Endothelial cell of umbilical vein (primary cell): ENCODE results near the gene FOXL2. TPM values are rescaled to one million over a fixed set of nuclear protein-coding genes. Genes with fewer than 3 reads are reported as not detected.

Source experiments
- BruUV-seq: library from RNA; stranded (reverse); fragments of 400-500 nt; replicated peaks from 2 replicates; lab custom pipeline; 2021; lab: Mats Ljungman, UMichigan
- CTCF ChIA-PET: fragments of 300-600, 350-600 bp; sonication (Branson Sonifier 250); formaldehyde crosslinking; loops from one replicate; lab custom pipeline; 2021; ENCODE audit warnings: antibody characterized with exemption, inconsistent platforms; lab: Charles Lee
- POLR2A ChIA-PET: fragments of 300-600, 350-600 bp; sonication (Branson Sonifier 250); formaldehyde crosslinking; loops from one replicate; lab custom pipeline; 2021; ENCODE audit warnings: antibody characterized with exemption, inconsistent platforms; lab: Charles Lee
- DNase-seq: peaks from one replicate; pipeline ENCODE4 v3.0.0-alpha.2; 2011; ENCODE audit warnings: low read depth, low spot score
- FAIRE-seq: peaks from 2 replicates; lab custom pipeline; 2011; peaks lifted over from hg19 to GRCh38; lab: Jason Lieb, UNC
- H2AFZ ChIP-seq: 2 replicates; pipeline ENCODE4 v1.6.0; 2012; ENCODE audit warnings: low read depth, low read length, control low read depth, inconsistent platforms
- H3K27ac ChIP-seq: 2 replicates; pipeline ENCODE4 v1.5.1; 2011; ENCODE audit warnings: low read depth, mild to moderate bottlenecking, control low read depth, low read length, moderate library complexity; ENCODE audit not compliant: insufficient read depth
- H3K27me3 ChIP-seq, 2 experiments: 2 replicates each; pipeline versions ENCODE4 v1.6.0 to v1.6.1; 2011; ENCODE audit warnings: low read length in 2 of 2, mixed read lengths in 1 of 2; ENCODE audit not compliant: control insufficient read depth in 2 of 2, insufficient read depth in 2 of 2
- H3K36me3 ChIP-seq, 2 experiments: 2 replicates in 1 of 2; 3 replicates in 1 of 2; pipeline ENCODE4 v1.5.1; 2011; ENCODE audit warnings: low read length in 2 of 2, mild to moderate bottlenecking in 1 of 2, moderate library complexity in 1 of 2; ENCODE audit not compliant: control insufficient read depth in 2 of 2, insufficient read depth in 2 of 2; ENCODE audit errors: extremely low read depth in 1 of 2
- H3K4me1 ChIP-seq: 3 replicates; pipeline ENCODE4 v1.5.1; 2011; ENCODE audit warnings: mild to moderate bottlenecking, low read length; ENCODE audit not compliant: control insufficient read depth, insufficient read depth; ENCODE audit errors: extremely low read depth
- H3K4me2 ChIP-seq: 2 replicates; pipeline ENCODE4 v1.6.1; 2011; ENCODE audit warnings: low read length, control low read depth, mixed read lengths; ENCODE audit not compliant: insufficient read depth
- H3K4me3 ChIP-seq, 3 experiments: fragments of 200-600 bp in 1 of 3; sonication (generic), shearing (Covaris generic) in 1 of 3; replicated peaks in 1 of 3; 2 replicates each; pipeline ENCODE4 v1.5.1; 2011 to 2016; ENCODE audit warnings: control low read depth in 3 of 3, low read length in 3 of 3, mild to moderate bottlenecking in 2 of 3, inconsistent platforms in 1 of 3, low read depth in 1 of 3, moderate library complexity in 1 of 3; ENCODE audit not compliant: insufficient read depth in 1 of 3
- H3K79me2 ChIP-seq: 2 replicates; pipeline ENCODE4 v1.6.0; 2012; ENCODE audit warnings: low read length, inconsistent platforms; ENCODE audit not compliant: control insufficient read depth, insufficient read depth
- H3K9ac ChIP-seq: replicated peaks from 2 replicates; pipeline ENCODE3; 2011; ENCODE audit warnings: low read length, control low read depth; ENCODE audit not compliant: insufficient read depth; ENCODE audit errors: extremely low read depth
- H3K9me1 ChIP-seq: replicated peaks from 3 replicates; pipeline ENCODE4 v1.6.0; 2011; ENCODE audit warnings: mild to moderate bottlenecking, low read length; ENCODE audit not compliant: control insufficient read depth, insufficient read depth; ENCODE audit errors: extremely low read depth
- H3K9me3 ChIP-seq: replicated peaks from 2 replicates; pipeline ENCODE4 v1.5.1; 2012; ENCODE audit warnings: low read length, inconsistent platforms; ENCODE audit not compliant: control insufficient read depth, insufficient read depth
- H4K20me1 ChIP-seq: replicated peaks from 2 replicates; pipeline ENCODE3; 2011; ENCODE audit warnings: mild to moderate bottlenecking, low read length; ENCODE audit not compliant: control insufficient read depth, insufficient read depth; ENCODE audit errors: extremely low read depth
- CTCF ChIP-seq, 2 donors: IDR thresholded peaks; 1 replicate in 1 of 2; 2 replicates in 1 of 2; pipeline ENCODE4 v1.5.1; 2011; ENCODE audit warnings: low read length in 2 of 2, mild to moderate bottlenecking in 2 of 2, moderate library complexity in 2 of 2, control low read depth in 1 of 2, inconsistent platforms in 1 of 2, low read depth in 1 of 2; ENCODE audit not compliant: insufficient read depth in 1 of 2; ENCODE audit errors: extremely low read depth in 1 of 2
- EZH2 ChIP-seq: IDR thresholded peaks from 2 replicates; pipeline ENCODE4 v1.6.1; 2012; ENCODE audit warnings: borderline replicate concordance, low read depth, mild to moderate bottlenecking, moderate library complexity, low read length, inconsistent platforms; ENCODE audit not compliant: severe bottlenecking
- FOS ChIP-seq: IDR thresholded peaks from 2 replicates; pipeline ENCODE4 v1.6.1; 2011; ENCODE audit warnings: mild to moderate bottlenecking, low read length, moderate library complexity, borderline replicate concordance; ENCODE audit not compliant: insufficient read depth
- GATA2 ChIP-seq: IDR thresholded peaks from 2 replicates; pipeline ENCODE4 v1.7.0; 2011; ENCODE audit warnings: low read depth, mild to moderate bottlenecking, moderate library complexity, mixed read lengths, low read length; ENCODE audit not compliant: insufficient read length, insufficient read depth
- JUN ChIP-seq: IDR thresholded peaks from 2 replicates; pipeline ENCODE4 v1.6.1; 2011; ENCODE audit warnings: borderline replicate concordance, low read depth; ENCODE audit not compliant: insufficient read length, insufficient read depth
- MAX ChIP-seq: IDR thresholded peaks from 2 replicates; pipeline ENCODE4 v1.6.1; 2011; ENCODE audit not compliant: insufficient read depth, insufficient read length
- MYC ChIP-seq: IDR thresholded peaks from one replicate; pipeline ENCODE4 v1.6.1; 2011; ENCODE audit warnings: mild to moderate bottlenecking, low read depth, low read length
- POLR2A ChIP-seq: IDR thresholded peaks from 2 replicates; pipeline ENCODE4 v1.6.1; 2012; ENCODE audit warnings: low read depth, mild to moderate bottlenecking, control low read depth, low read length
- POLR2AphosphoS5 ChIP-seq: IDR thresholded peaks from 2 replicates; pipeline ENCODE4 v1.6.1; 2012; ENCODE audit warnings: low read depth, mild to moderate bottlenecking, control low read depth, low read length, moderate library complexity; ENCODE audit not compliant: insufficient read depth
- dilution Hi-C: fragments of 300-500 bp; cut with MboI; formaldehyde crosslinking; loops from one replicate; pipeline ENCODE4 v1.15.0; 2019; ENCODE audit warnings: low sequenced_read_pairs; ENCODE audit not compliant: extremely low pct_ligation_motif_present
- intact Hi-C: fragments of 100-400 bp; cut with micrococcal nuclease; formaldehyde crosslinking; loops from one replicate; pipeline ENCODE4 v1.10.0; 2022
- polyA plus RNA-seq, 4 experiments: library from polyadenylated mRNA; depleted of rRNA in 3 of 4; stranded (reverse) in 3 of 4; unstranded in 1 of 4; fragments of >200 nt; gene quantifications; 2 replicates each; pipeline versions ENCODE4 v1.2.1 to v1.2.3, GENCODE V29; 2011 to 2012; ENCODE audit warnings: missing spikeins in 1 of 4
- total RNA-seq: library from RNA; stranded (reverse); gene quantifications from 2 replicates; pipeline ENCODE4 v1.2.3, GENCODE V29; 2021

Gene FOXL2
- total and polyA plus RNA-seq, 2 donors (not counting 3 experiments of a cell fraction or from before 2014, with no cell fraction given): not detected

GRCh38 chr3:138899351-138899991 lies 47.5 kb downstream of the FOXL2 start:
- POLR2A ChIA-PET: no interaction called here

More at GRCh38 chr3:138899351-138899991, 47.5 kb downstream of the FOXL2 start:
- Histone ChIP-seq H3K9ac (no peak overlapping the region), H3K79me2 (no peaks in the 10 kb centered on the region), H3K27ac (no peak overlapping the region), H3K27me3 (no peaks in the 10 kb centered on the region), H3K36me3 (no peaks in the 10 kb centered on the region), H3K4me1 (no peaks in the 10 kb centered on the region), H4K20me1 (no peaks in the 10 kb centered on the region), H3K4me3 (no peak overlapping the region), H3K4me2 (no peak overlapping the region), H2AFZ (no peak overlapping the region), H3K9me1 (no peaks in the 10 kb centered on the region), H3K9me3 (no peaks in the 10 kb centered on the region)
- no peak for TF ChIP-seq EZH2
- no peak for TF ChIP-seq POLR2A
- no peak for TF ChIP-seq POLR2AphosphoS5
- no peak for TF ChIP-seq GATA2
- no peak for TF ChIP-seq CTCF (IDR thresholded peaks at IDR 0.05; ENCODE audit: extremely low read depth in 1 of 2, insufficient read depth in 1 of 2, low read depth in 1 of 2, low read length in 2 of 2)
- no peak for TF ChIP-seq FOS
- no peak for TF ChIP-seq JUN
- TF ChIP-seq MYC: no peak
- no peak for TF ChIP-seq MAX
- intact Hi-C loops: no loop called here
- CTCF ChIA-PET: interaction anchor here (0.7 to 5.9 kb wide), 7 partner anchors 14 to 201 kb away, joined by 3 to 59 read pairs (median 7); no protein-coding TSS in a partner anchor
- DNase-seq (no peak), FAIRE-seq (no peak)
- BruUV-seq: no TSS peak
- dilution Hi-C loops: no loop called here
